Endothelial cell of umbilical vein (primary cell): ENCODE data around the gene OMD.

Experiments used
- CTCF ChIP-seq, 2 donors: IDR thresholded peaks; 1 replicate in 1 of 2; 2 replicates in 1 of 2; pipeline ENCODE4 v1.5.1; 2011; ENCODE audit warnings: low read length in 2 of 2, mild to moderate bottlenecking in 2 of 2, moderate library complexity in 2 of 2, control low read depth in 1 of 2, inconsistent platforms in 1 of 2, low read depth in 1 of 2; ENCODE audit not compliant: insufficient read depth in 1 of 2; ENCODE audit errors: extremely low read depth in 1 of 2
- EZH2 ChIP-seq: IDR thresholded peaks from 2 replicates; pipeline ENCODE4 v1.6.1; 2012; ENCODE audit warnings: borderline replicate concordance, low read depth, mild to moderate bottlenecking, moderate library complexity, low read length, inconsistent platforms; ENCODE audit not compliant: severe bottlenecking
- FOS ChIP-seq: IDR thresholded peaks from 2 replicates; pipeline ENCODE4 v1.6.1; 2011; ENCODE audit warnings: mild to moderate bottlenecking, low read length, moderate library complexity, borderline replicate concordance; ENCODE audit not compliant: insufficient read depth
- GATA2 ChIP-seq: IDR thresholded peaks from 2 replicates; pipeline ENCODE4 v1.7.0; 2011; ENCODE audit warnings: low read depth, mild to moderate bottlenecking, moderate library complexity, mixed read lengths, low read length; ENCODE audit not compliant: insufficient read length, insufficient read depth
- JUN ChIP-seq: IDR thresholded peaks from 2 replicates; pipeline ENCODE4 v1.6.1; 2011; ENCODE audit warnings: borderline replicate concordance, low read depth; ENCODE audit not compliant: insufficient read length, insufficient read depth
- MAX ChIP-seq: IDR thresholded peaks from 2 replicates; pipeline ENCODE4 v1.6.1; 2011; ENCODE audit not compliant: insufficient read depth, insufficient read length
- MYC ChIP-seq: IDR thresholded peaks from one replicate; pipeline ENCODE4 v1.6.1; 2011; ENCODE audit warnings: mild to moderate bottlenecking, low read depth, low read length
- POLR2A ChIP-seq: IDR thresholded peaks from 2 replicates; pipeline ENCODE4 v1.6.1; 2012; ENCODE audit warnings: low read depth, mild to moderate bottlenecking, control low read depth, low read length
- POLR2AphosphoS5 ChIP-seq: IDR thresholded peaks from 2 replicates; pipeline ENCODE4 v1.6.1; 2012; ENCODE audit warnings: low read depth, mild to moderate bottlenecking, control low read depth, low read length, moderate library complexity; ENCODE audit not compliant: insufficient read depth

GRCh38 chr9:92380603-92381002 is 43.7 kb downstream of the OMD start:
- TF ChIP-seq JUN (no peak), CTCF (IDR thresholded peaks at IDR 0.05; ENCODE audit: extremely low read depth in 1 of 2, insufficient read depth in 1 of 2, low read depth in 1 of 2, low read length in 2 of 2) (no peak), MAX (no peak), POLR2AphosphoS5 (no peak), POLR2A (no peak), MYC (no peak), EZH2 (no peak), FOS (no peak), GATA2 (no peak)
